T-helper 1 cell (primary cell): ENCODE results near the gene PNLIPRP2.

ENCODE experiments used
- DNase-seq, 5 donors: peaks; one replicate each; pipeline ENCODE4 v3.0.0-alpha.2; 2012 to 2020

PNLIPRP2 gene

GRCh38 chr10:116686632-116687031 lies 65.9 kb downstream of the PNLIPRP2 start:
- DNase-seq = no peak

- no peak for DNase-seq
Measured at GRCh38 chr10:116687633-116688032, 66.9 kb downstream of the PNLIPRP2 start.

GRCh38 chr10:116688241-116688711 lies 67.5 kb downstream of the PNLIPRP2 start:
- DNase-seq = no peak

GRCh38 chr10:116688741-116689495 lies 68.2 kb downstream of the PNLIPRP2 start:
- DNase-seq = no peak

GRCh38 chr10:116689744-116690143 lies 69.0 kb downstream of the PNLIPRP2 start:
- no peak for DNase-seq

GRCh38 chr10:116690356-116691322 lies 69.9 kb downstream of the PNLIPRP2 start:
- no peak for DNase-seq

- no peak for DNase-seq
Measured at GRCh38 chr10:116691635-116692034, 70.9 kb downstream of the PNLIPRP2 start.

- no peak for DNase-seq
Measured at GRCh38 chr10:116692225-116692624, 71.5 kb downstream of the PNLIPRP2 start.

GRCh38 chr10:116694243-116694926 lies 73.6 kb downstream of the PNLIPRP2 start:
- no peak for DNase-seq
